HepG2 (cell line): ENCODE data around the gene TNFAIP2. TPM values are rescaled to one million over a fixed set of nuclear protein-coding genes. Genes with fewer than 3 reads are reported as not detected.

Experiments used
- BCL3 ChIP-seq: sonication (generic); formaldehyde crosslinking; IDR thresholded peaks from 2 replicates; pipeline ENCODE4 v1.5.1; 2020; ENCODE audit warnings: mild to moderate bottlenecking, missing genetic modification reagents, moderate library complexity
- CHCHD3 ChIP-seq: sonication (generic); formaldehyde crosslinking; IDR thresholded peaks from 2 replicates; pipeline ENCODE4 v1.8.0; 2022; ENCODE audit warnings: mild to moderate bottlenecking, missing genetic modification reagents, moderate library complexity
- CSRNP2 ChIP-seq: sonication (generic); formaldehyde crosslinking; conservative IDR thresholded peaks from 2 replicates; pipeline ENCODE4 v1.8.0; 2022; ENCODE audit warnings: low read depth, missing genetic modification reagents
- EZH2 ChIP-seq: conservative IDR thresholded peaks from 2 replicates; pipeline ENCODE4 v1.6.1; 2012; ENCODE audit warnings: mild to moderate bottlenecking, low read depth, low read length, moderate library complexity
- GLI4 ChIP-seq: sonication (generic); formaldehyde crosslinking; IDR thresholded peaks from 2 replicates; pipeline ENCODE4 v1.5.1; 2020; ENCODE audit warnings: missing genetic modification reagents, mild to moderate bottlenecking, moderate library complexity, borderline replicate concordance
- GPN1 ChIP-seq: sonication (generic); formaldehyde crosslinking; IDR thresholded peaks from 2 replicates; pipeline ENCODE4 v1.5.1; 2020; ENCODE audit warnings: missing genetic modification reagents, borderline replicate concordance
- GTF3A ChIP-seq: sonication (generic); formaldehyde crosslinking; conservative IDR thresholded peaks from 2 replicates; pipeline ENCODE4 v1.4.0; 2020; ENCODE audit warnings: mild to moderate bottlenecking, missing genetic modification reagents
- HNRNPUL1 ChIP-seq: fragments of 200-400 bp; formaldehyde crosslinking; IDR thresholded peaks from 2 replicates; pipeline ENCODE4 v1.6.1; 2017; ENCODE audit warnings: low read depth, mild to moderate bottlenecking, low read length, moderate library complexity
- HOXA3 ChIP-seq: sonication (generic); formaldehyde crosslinking; IDR thresholded peaks from 2 replicates; pipeline ENCODE4 v1.5.0; 2020; ENCODE audit warnings: missing genetic modification reagents
- IRF2 ChIP-seq: IDR thresholded peaks from 2 replicates; pipeline ENCODE4 v1.6.1; 2018; ENCODE audit warnings: missing genetic modification reagents, missing compliant biosample characterization
- NFE2 ChIP-seq: sonication (generic); formaldehyde crosslinking; IDR thresholded peaks from 2 replicates; pipeline ENCODE4 v1.4.0; 2020; ENCODE audit warnings: missing genetic modification reagents
- RAD21 ChIP-seq: fragments of 450-650 bp; formaldehyde crosslinking; IDR thresholded peaks from 2 replicates; pipeline ENCODE4 v1.5.0; 2020; ENCODE audit warnings: mild to moderate bottlenecking
- RAD51 ChIP-seq: fragments of 450-650 bp; IDR thresholded peaks from 2 replicates; pipeline ENCODE4 v1.6.1; 2016; ENCODE audit warnings: borderline replicate concordance
- RARG ChIP-seq: sonication (generic); formaldehyde crosslinking; IDR thresholded peaks from 2 replicates; pipeline ENCODE4 v1.4.0; 2020; ENCODE audit warnings: low read depth, mild to moderate bottlenecking, missing genetic modification reagents
- SYNCRIP ChIP-seq: fragments of 200-400 bp; formaldehyde crosslinking; IDR thresholded peaks from 2 replicates; pipeline ENCODE4 v1.6.1; 2018; ENCODE audit warnings: mild to moderate bottlenecking, low read depth, low read length; ENCODE audit not compliant: insufficient read depth
- YY1 ChIP-seq: IDR thresholded peaks from 2 replicates; pipeline ENCODE4 v1.6.1; 2011; ENCODE audit warnings: low read length, low read depth, moderate library complexity, mild to moderate bottlenecking; ENCODE audit not compliant: insufficient read depth, insufficient replicate concordance
- ZBTB14 ChIP-seq: sonication (generic); formaldehyde crosslinking; IDR thresholded peaks from 2 replicates; pipeline ENCODE4 v1.4.0; 2020; ENCODE audit warnings: missing genetic modification reagents
- ZBTB4 ChIP-seq: sonication (generic); formaldehyde crosslinking; IDR thresholded peaks from 2 replicates; pipeline ENCODE4 v1.4.0; 2020; ENCODE audit warnings: missing genetic modification reagents, mild to moderate bottlenecking, borderline replicate concordance
- ZMYM4 ChIP-seq: sonication (generic); formaldehyde crosslinking; IDR thresholded peaks from 2 replicates; pipeline ENCODE4 v1.8.1; 2023; ENCODE audit warnings: mild to moderate bottlenecking, missing genetic modification reagents
- ZNF274 ChIP-seq: sonication (generic); formaldehyde crosslinking; IDR thresholded peaks from 2 replicates; pipeline ENCODE4 v1.5.1; 2020; ENCODE audit warnings: mild to moderate bottlenecking, missing genetic modification reagents
- ZNF547 ChIP-seq: sonication (generic); formaldehyde crosslinking; IDR thresholded peaks from 2 replicates; pipeline ENCODE4 v1.5.1; 2020; ENCODE audit warnings: mild to moderate bottlenecking, missing genetic modification reagents
- ZNF567 ChIP-seq: sonication (generic); formaldehyde crosslinking; IDR thresholded peaks from 2 replicates; pipeline ENCODE4 v1.8.1; 2023; ENCODE audit warnings: mild to moderate bottlenecking, missing genetic modification reagents, borderline replicate concordance
- ZNF619 ChIP-seq: sonication (generic); formaldehyde crosslinking; IDR thresholded peaks from 2 replicates; pipeline ENCODE4 v1.4.0; 2020; ENCODE audit warnings: mild to moderate bottlenecking, missing genetic modification reagents
- ZNF678 ChIP-seq: sonication (generic); formaldehyde crosslinking; IDR thresholded peaks from 2 replicates; pipeline ENCODE4 v1.4.0; 2020; ENCODE audit warnings: mild to moderate bottlenecking, missing genetic modification reagents
- ZNF713 ChIP-seq: sonication (generic); formaldehyde crosslinking; IDR thresholded peaks from 2 replicates; pipeline ENCODE4 v1.4.0; 2020; ENCODE audit warnings: mild to moderate bottlenecking, missing genetic modification reagents
- ZNF841 ChIP-seq: sonication (generic); formaldehyde crosslinking; IDR thresholded peaks from 2 replicates; pipeline ENCODE4 v1.8.1; 2023; ENCODE audit warnings: missing genetic modification reagents, borderline replicate concordance
- polyA plus RNA-seq, 8 experiments: library from polyadenylated mRNA; depleted of rRNA in 3 of 8; stranded (reverse) in 7 of 8; unstranded in 1 of 8; fragments of >200 nt; fragmentation: Illumina TruSeq in 4 of 8; extraction: Trizol in 4 of 8; gene quantifications; 2 replicates each; pipeline versions ENCODE4 v1.2.1 to v1.2.3, GENCODE V29; 2011 to 2016; ENCODE audit warnings: low read depth in 4 of 8, missing spikeins in 1 of 8, mixed read lengths in 1 of 8; ENCODE audit not compliant: insufficient read depth in 1 of 8
- total RNA-seq, 5 experiments: library from RNA; depleted of rRNA; stranded (reverse); fragments of >200 nt; fragmentation: Illumina TruSeq; extraction: Trizol; gene quantifications; 2 replicates each; pipeline ENCODE4 v1.2.3, GENCODE V29; 2016; ENCODE audit warnings: low read depth in 1 of 5

The TNFAIP2 gene
- total and polyA plus RNA-seq, 2 of the 13 experiments (the other 11 are each of a cell fraction or from before 2014, with no cell fraction given) = 0.46 to 1.5 TPM

GRCh38 chr14:103126873-103127304 lies 3.6 kb downstream of the TNFAIP2 start (continued):
- TF ChIP-seq ZNF678 (CRISPR knock-in tag) = no peak
- TF ChIP-seq ZBTB4 = no peak
- no peak for TF ChIP-seq GTF3A
- TF ChIP-seq RAD21 (CRISPR knock-in tag) = peak; percentile 90
- no peak for TF ChIP-seq GLI4
- TF ChIP-seq ZNF713 (CRISPR knock-in tag) = no peak
- no peak for TF ChIP-seq CSRNP2 (CRISPR knock-in tag)
- TF ChIP-seq IRF2 (CRISPR knock-in tag) = no peak
- no peak for TF ChIP-seq ZNF841 (CRISPR knock-in tag)
- no peak; the same call in 1 of the 2 replicates for TF ChIP-seq BCL3 (CRISPR knock-in tag)
- no peak for TF ChIP-seq CHCHD3 (CRISPR knock-in tag)
- TF ChIP-seq RARG (CRISPR knock-in tag) = no peak
- no peak for TF ChIP-seq SYNCRIP
- no peak for TF ChIP-seq EZH2
- no peak for TF ChIP-seq ZNF274 (CRISPR knock-in tag)
- TF ChIP-seq ZNF567 (CRISPR knock-in tag) = no peak
- peak; percentile 42; the same call in 1 of the 2 replicates for TF ChIP-seq ZBTB14 (CRISPR knock-in tag)
- no peak for TF ChIP-seq GPN1 (CRISPR knock-in tag)
- no peak for TF ChIP-seq HNRNPUL1
- TF ChIP-seq HOXA3 (CRISPR knock-in tag) = peak; percentile 45; the same call in 1 of the 2 replicates
- TF ChIP-seq RAD51 = no peak
- TF ChIP-seq ZMYM4 (CRISPR knock-in tag) = no peak
- TF ChIP-seq ZNF619 (CRISPR knock-in tag) = no peak
- peak; percentile 62 for TF ChIP-seq YY1
- no peak for TF ChIP-seq NFE2 (CRISPR knock-in tag)
- TF ChIP-seq ZNF547 (CRISPR knock-in tag) = no peak
